NCI-H748 (cell line): ENCODE measurements around the gene LUZP2.
"Not testable (repeated sequence)": the region's sequence is repeated elsewhere in the genome, so short reads cannot be mapped to it uniquely, and the experiment has no call there.

Source experiments
- DNase-seq: peaks from one replicate; lab custom pipeline; 2025; ENCODE audit not compliant: unreplicated experiment; lab: John Stamatoyannopoulos, UW

Gene LUZP2

DNA sequence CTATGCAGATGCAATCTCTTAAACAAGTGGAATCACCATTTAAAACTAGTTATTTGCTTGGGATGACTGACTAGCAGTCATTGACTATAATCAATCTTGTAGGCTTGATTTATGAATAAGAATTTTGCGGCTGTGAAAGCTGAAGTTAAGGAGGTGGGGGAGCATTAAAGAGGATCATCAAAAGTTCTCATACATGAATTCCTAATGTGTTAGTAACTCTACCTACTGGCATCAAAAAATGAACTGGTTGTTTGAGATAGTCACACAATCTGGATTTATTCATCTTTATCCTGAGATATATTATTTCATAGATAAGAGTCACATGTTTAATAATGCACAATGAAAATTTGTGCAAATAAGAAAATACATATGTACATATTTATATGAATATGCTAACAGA lies 393.6 kb downstream of the LUZP2 start:
- DNase-seq, result no peak

- DNase-seq, result not testable (repeated sequence)
Observed at GRCh38 chr11:24891845-24892492, 395.1 kb downstream of the LUZP2 start.

DNA sequence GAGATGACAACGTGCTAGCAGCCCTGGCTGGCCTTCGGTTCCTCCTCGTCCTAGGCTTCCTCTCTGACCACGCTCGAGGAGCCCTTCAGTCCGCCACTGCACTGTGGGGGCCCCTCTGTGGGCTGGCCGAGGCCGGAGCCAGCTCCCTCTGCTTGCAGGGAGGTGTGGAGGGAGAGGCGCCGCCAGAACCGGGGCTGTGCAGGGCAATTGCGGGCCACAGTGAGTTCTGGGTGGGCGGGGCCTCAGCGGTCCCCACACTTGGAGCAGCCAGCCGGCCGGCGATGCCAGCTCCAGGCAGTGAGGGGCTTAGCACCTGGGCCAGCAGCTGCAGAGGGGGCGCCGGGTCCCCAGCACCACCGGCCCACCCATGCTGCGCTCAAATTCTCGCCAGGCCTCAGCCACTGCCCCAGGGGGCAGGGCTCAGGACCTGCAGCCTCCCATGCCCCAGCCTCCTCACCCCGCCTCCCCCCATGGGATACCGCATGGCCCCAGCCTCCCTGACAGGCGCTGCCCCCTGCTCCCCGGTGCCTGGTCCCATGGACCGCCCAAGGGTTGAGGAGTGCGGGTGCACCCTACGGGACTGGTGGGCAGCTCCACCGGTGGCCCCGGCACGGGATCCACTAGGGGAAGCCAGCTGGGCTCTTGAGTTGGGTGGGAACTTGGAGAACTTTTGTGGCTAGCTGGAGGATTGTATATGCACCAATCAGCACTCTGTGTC lies 399.4 kb downstream of the LUZP2 start:
- no peak for DNase-seq

DNA sequence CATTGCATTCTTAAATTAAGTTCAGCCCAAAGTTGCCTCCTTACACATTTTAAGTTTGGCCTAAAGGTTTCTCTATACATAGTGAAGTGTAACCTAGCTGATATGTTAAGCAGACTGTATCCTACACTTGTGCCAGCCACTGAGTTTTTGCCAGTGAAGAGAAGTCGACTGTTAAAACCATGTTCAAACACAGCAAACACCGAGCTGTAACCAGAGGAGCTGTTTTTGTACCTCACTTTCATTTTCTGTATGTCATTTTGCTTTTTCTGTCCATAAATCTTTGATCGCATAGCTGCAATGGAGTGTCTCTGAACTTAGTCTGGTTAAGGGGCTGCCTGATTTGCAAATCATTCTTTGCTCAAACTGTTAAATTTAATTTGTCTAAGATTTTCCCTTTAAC lies 403.7 kb downstream of the LUZP2 start:
- no peak for DNase-seq

- no peak for DNase-seq
Observed at GRCh38 chr11:24900960-24901549, 404.2 kb downstream of the LUZP2 start.

DNA sequence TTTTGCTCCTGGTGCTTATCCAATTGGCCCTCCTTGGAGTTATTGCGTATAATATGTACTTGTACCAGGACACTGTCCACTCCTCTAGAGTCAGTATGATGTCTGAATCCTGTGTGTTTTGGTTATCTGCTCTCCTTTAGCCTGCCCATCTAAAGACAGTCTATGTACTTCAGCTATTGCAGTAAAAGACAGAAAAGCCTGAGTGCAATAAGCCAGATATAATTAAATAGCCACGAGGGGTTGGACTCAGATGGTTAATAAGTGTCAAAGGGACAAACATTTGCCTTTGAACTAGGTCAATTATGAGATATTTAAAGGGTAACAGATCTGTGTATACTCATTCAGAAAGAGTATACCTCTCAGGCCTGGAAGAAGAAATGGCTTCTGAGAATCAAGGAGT lies 406.7 kb downstream of the LUZP2 start:
- no peak for DNase-seq

DNA sequence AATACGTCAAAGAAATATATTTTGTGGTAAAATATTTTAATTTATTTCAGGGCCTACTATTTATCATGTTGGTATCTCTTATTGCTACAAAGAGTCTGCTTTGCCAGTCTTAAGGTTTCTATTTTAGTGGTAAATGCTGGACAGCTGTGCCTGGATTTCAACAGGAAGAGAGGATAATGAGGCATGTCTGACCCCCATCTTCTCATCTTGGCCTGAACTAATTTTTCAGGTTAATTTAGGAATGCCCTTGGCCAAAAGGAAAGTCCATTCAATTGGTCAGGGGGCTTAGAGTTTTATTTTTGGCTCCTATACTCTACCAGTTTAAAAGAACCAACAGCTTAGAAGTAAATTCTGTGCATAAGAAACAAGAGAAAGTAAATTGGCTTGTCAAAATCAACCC lies 428.2 kb downstream of the LUZP2 start:
- no peak for DNase-seq

DNA sequence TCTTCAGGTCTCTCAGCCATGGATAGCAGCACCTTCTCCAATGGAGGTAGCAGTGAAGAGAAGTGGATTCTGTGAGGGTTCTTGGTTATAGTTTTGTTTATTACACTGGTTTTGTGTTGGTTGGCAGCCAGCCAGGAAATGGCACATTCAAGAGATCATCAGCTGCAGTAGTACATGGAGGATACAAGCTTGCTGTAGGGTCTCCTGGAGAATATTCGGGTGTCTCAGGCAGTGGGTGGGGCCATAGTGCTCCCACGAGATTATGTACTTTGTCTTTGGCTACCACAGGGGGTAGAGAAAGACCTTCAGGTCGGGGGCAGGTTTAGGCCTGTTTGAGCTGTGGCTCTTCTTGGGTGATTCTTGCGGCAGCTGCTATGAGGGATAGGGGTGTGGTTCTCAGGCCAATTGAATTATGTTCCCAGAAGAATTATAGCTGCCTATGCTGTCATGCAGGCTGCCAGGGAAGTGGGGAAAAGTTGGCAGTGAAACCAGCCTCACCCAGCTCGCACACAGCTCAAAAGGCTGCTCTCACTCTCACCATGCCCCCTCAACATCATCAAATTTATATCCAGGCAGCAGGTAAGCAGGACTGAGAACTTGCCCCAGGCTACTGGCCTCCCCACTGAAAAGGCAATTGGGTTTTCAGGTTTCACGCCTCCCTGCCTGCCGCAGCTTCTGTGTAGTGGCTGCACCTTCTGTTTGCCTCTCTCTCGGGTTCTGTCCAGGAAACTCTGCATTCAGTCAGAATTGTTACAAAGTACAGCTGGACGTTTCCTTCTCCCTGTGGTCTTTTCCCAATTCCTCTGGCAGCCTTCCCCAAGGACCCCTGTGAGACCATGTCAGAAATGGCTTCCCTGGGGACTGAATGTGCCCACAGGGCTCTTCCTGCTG lies 435.5 kb downstream of the LUZP2 start:
- DNase-seq, result peak; percentile 43

DNA sequence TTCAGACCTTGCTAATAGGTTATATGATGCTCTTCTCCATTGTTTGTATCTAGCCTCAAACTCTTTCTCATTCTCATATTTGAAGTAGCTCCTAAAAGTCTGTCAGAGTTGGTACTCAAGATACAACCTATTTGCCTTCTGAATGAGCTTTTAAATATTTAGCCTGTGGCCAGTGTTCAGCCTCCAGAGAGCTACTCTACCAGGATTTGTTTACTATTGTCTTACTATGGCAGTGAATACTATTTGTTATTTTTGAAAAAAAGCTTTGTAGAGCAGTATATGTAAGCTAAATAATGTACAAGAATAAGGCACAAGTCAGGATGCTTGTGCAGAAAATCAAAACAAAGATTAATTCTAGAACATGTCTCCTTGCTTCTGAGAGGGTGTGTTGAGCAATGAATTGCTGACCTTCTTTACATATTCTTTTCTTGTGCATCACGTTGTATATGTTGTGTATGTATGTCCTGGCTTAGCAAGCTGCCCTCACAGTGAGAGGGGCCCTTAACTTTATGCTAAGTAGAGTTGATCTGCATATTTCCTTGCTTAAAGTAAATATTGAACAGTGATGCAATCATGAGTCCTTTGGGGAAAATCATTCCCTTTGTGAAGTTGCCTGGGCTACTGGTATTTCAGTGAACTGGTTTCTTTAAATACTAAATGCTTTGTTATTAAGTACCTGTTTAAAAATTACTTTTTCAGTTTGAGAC lies 438.0 kb downstream of the LUZP2 start:
- DNase-seq, result no peak

- no peak for DNase-seq
Observed at GRCh38 chr11:24944891-24945290, 448.0 kb downstream of the LUZP2 start.

DNA sequence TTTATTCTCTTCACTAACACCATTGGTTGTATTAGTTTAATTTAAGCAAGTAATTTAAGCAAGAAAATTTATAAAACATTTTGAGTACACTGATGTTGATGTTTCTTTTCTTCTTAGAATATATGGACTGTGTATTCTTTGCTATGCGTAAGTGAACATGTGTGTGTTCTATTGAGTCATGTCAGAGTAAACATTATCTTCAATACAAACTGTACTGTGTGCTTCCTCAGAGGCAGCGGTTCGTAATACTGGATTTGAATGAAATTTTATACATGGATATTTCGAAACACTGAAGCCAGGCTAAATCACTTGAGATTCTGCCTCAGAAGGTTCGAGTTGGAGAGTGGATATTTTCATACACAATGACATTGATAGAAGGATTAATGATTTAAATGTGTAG lies 452.6 kb downstream of the LUZP2 start:
- DNase-seq, result no peak

GRCh38 chr11:24963852-24964251 lies 467.0 kb downstream of the LUZP2 start:
- DNase-seq, result no peak

GRCh38 chr11:24965748-24966147 lies 468.9 kb downstream of the LUZP2 start:
- no peak for DNase-seq

DNA sequence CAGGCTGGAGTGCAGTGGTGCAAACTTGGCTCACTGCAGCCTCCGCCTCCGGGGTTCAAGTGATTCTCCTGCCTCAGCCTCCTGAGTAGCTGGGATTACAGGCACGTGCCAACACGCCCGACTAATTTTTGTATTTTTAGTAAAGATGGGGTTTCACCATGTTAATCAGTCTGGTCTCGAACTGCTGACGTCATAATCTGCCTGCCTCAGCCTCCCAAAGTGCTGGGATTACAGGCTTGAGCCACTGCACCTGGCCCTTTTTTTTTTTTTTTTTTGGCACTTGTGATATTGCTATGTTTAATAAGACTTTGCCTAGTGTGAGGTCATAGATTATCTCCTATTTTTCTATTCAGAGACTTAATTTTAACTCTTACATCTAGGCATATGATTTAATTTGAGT lies 497.1 kb downstream of the LUZP2 start:
- DNase-seq, result not testable (repeated sequence)

DNA sequence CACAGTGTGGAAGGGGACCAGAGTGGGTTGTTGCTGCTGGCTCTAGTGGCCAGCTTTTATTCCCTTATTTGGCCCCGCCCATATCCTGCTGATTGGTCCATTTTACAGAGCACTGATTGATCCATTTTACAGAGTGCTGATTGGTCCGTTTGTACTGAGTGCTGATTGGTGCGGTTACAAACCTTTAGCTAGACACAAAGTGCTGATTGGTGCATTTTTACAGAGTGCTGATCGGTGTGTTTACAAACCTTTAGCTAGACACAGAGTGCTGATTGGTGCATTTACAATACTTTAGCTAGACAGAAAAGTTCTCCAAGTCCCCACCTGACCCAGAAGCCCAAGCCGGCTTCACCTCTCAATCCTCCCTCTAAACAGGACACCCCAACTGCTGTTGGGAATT lies 503.1 kb downstream of the LUZP2 start:
- not testable (repeated sequence) for DNase-seq

- no peak for DNase-seq
Observed at GRCh38 chr11:25037431-25037830, 540.6 kb downstream of the LUZP2 start.

GRCh38 chr11:25038131-25038530 lies 541.3 kb downstream of the LUZP2 start:
- no peak for DNase-seq

GRCh38 chr11:25039165-25039564 lies 542.3 kb downstream of the LUZP2 start:
- DNase-seq, result no peak

GRCh38 chr11:25048632-25049031 lies 551.8 kb downstream of the LUZP2 start:
- no peak for DNase-seq

DNA sequence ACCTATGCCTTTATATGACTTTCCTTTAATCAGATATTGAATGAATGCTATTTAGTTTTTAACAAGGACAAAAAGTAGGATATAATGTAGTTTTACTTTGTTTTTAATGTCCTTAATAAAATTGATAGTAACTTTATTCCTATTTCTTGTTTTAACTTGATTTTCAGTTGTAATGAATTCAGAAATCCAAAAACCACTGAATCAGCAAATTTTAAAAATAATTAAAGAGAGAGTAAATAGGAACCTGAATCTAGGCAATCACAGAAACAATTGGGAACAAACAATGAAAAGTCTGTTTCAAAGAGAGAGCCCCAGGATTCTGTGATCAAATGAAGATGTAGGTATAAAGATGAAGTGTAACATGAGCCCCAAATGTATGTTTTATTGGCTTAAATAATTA lies 556.0 kb downstream of the LUZP2 start:
- DNase-seq, result no peak

- no peak for DNase-seq
Observed at GRCh38 chr11:25057861-25058260, 561.0 kb downstream of the LUZP2 start.
